B cell (primary cell): ENCODE results near the gene TLX3. TPM values are rescaled to one million over a fixed set of nuclear protein-coding genes. Genes with fewer than 3 reads are reported as not detected.

Source experiments
- ATAC-seq: fragments of 200-7000 bp; cut with Tn5 transposase; one replicate; pipeline ENCODE4 v1.10.0; 2021; ENCODE audit warnings: low read depth, mild to moderate bottlenecking, moderate number of reproducible peaks, moderate library complexity
- CTCF ChIA-PET: fragments of 350-600 bp; sonication (Branson Sonifier 250); formaldehyde crosslinking; loops from one replicate; lab custom pipeline; 2021; ENCODE audit warnings: antibody characterized with exemption, inconsistent platforms; lab: Charles Lee
- POLR2A ChIA-PET: fragments of 350-600 bp; sonication (Branson Sonifier 250); formaldehyde crosslinking; loops from one replicate; lab custom pipeline; 2021; ENCODE audit warnings: antibody characterized with exemption; lab: Charles Lee
- DNase-seq: peaks from one replicate; pipeline ENCODE4 v3.0.0; 2013
- H2AFZ ChIP-seq: 2 replicates; pipeline ENCODE4 v1.6.1; 2012; ENCODE audit warnings: mild to moderate bottlenecking, low read depth, low read length; ENCODE audit not compliant: insufficient read depth, poor library complexity, severe bottlenecking
- H3K27ac ChIP-seq, 2 donors: 1 replicate in 1 of 2; 2 replicates in 1 of 2; pipeline ENCODE4 v1.5.1; 2012 to 2013; ENCODE audit warnings: low read length in 2 of 2, mild to moderate bottlenecking in 2 of 2, moderate library complexity in 1 of 2
- H3K27me3 ChIP-seq, 4 experiments: fragments of 200-600 bp in 1 of 4; sonication (generic) in 1 of 4; replicated peaks in 1 of 4; 1 replicate in 2 of 4; 2 replicates in 2 of 4; pipeline versions ENCODE4 v1.6.1 to v1.7.0; 2013 to 2016; ENCODE audit warnings: low read length in 3 of 4, mild to moderate bottlenecking in 2 of 4, mixed read lengths in 1 of 4, moderate library complexity in 1 of 4; ENCODE audit not compliant: insufficient read depth in 4 of 4, control insufficient read depth in 3 of 4; ENCODE audit errors: control extremely low read depth in 1 of 4
- H3K36me3 ChIP-seq, 2 experiments: replicated peaks in 1 of 2; 1 replicate in 1 of 2; 2 replicates in 1 of 2; pipeline versions ENCODE4 v1.6.1 to v1.7.1; 2013; ENCODE audit warnings: low read length in 1 of 2; ENCODE audit not compliant: insufficient read depth in 2 of 2, control insufficient read depth in 1 of 2; ENCODE audit errors: control extremely low read depth in 1 of 2, extremely low read depth in 1 of 2
- H3K4me1 ChIP-seq, 2 donors: fragments of 200-600 bp in 1 of 2; sonication (generic) in 1 of 2; 1 replicate in 1 of 2; 2 replicates in 1 of 2; pipeline versions ENCODE4 v1.5.1 to v1.6.1; 2013 to 2017; ENCODE audit warnings: low read length in 2 of 2; ENCODE audit not compliant: control insufficient read depth in 2 of 2, insufficient read depth in 2 of 2
- H3K4me2 ChIP-seq: replicated peaks from 2 replicates; pipeline ENCODE3; 2012; ENCODE audit warnings: mild to moderate bottlenecking, low read depth, low read length; ENCODE audit not compliant: poor library complexity, severe bottlenecking
- H3K4me3 ChIP-seq, 5 experiments: fragments of 200-600 bp in 1 of 5; sonication (generic) in 1 of 5; 1 replicate in 3 of 5; 2 replicates in 2 of 5; pipeline versions ENCODE4 v1.5.1 to v1.7.0; 2011 to 2016; ENCODE audit warnings: low read length in 4 of 5, mild to moderate bottlenecking in 4 of 5, low read depth in 2 of 5, control low read depth in 1 of 5, moderate library complexity in 1 of 5; ENCODE audit not compliant: insufficient read depth in 1 of 5; ENCODE audit errors: control extremely low read depth in 1 of 5, extremely low read depth in 1 of 5
- H3K79me2 ChIP-seq: fragments of 200-600 bp; sonication (generic); one replicate; pipeline ENCODE4 v1.6.0; 2016; ENCODE audit warnings: low read length; ENCODE audit not compliant: control insufficient read depth, insufficient read depth
- H3K9ac ChIP-seq: fragments of 200-600 bp; sonication (generic); 2 replicates; pipeline ENCODE4 v1.6.1; 2017; ENCODE audit warnings: mild to moderate bottlenecking, low read length, moderate library complexity
- H3K9me3 ChIP-seq, 3 donors: one replicate each; pipeline versions ENCODE4 v1.6.1 to v1.7.1; 2013; ENCODE audit warnings: low read length in 2 of 3; ENCODE audit not compliant: control insufficient read depth in 2 of 3, insufficient read depth in 1 of 3; ENCODE audit errors: control extremely low read depth in 1 of 3
- H4K20me1 ChIP-seq: 2 replicates; pipeline ENCODE4 v1.6.0; 2012; ENCODE audit warnings: mild to moderate bottlenecking, low read length; ENCODE audit not compliant: insufficient read depth, control insufficient read depth, poor library complexity, severe bottlenecking
- H3K27ac Mint-ChIP-seq: one replicate; pipeline ENCODE4 v1.8.0; 2021; ENCODE audit warnings: mixed read lengths
- H3K27me3 Mint-ChIP-seq: one replicate; pipeline ENCODE4 v1.8.0; 2021; ENCODE audit warnings: mixed read lengths
- H3K4me1 Mint-ChIP-seq: one replicate; pipeline ENCODE4 v1.8.0; 2021; ENCODE audit warnings: mixed read lengths
- H3K4me3 Mint-ChIP-seq: one replicate; pipeline ENCODE4 v1.8.0; 2021; ENCODE audit warnings: mixed read lengths
- H3K9me3 Mint-ChIP-seq: one replicate; pipeline ENCODE4 v1.8.0; 2022; ENCODE audit warnings: mixed read lengths; ENCODE audit not compliant: insufficient read depth
- EZH2 ChIP-seq: IDR thresholded peaks from 2 replicates; pipeline ENCODE4 v1.6.1; 2012; ENCODE audit warnings: borderline replicate concordance, low read depth, mild to moderate bottlenecking, moderate library complexity, low read length; ENCODE audit not compliant: insufficient read depth, poor library complexity, severe bottlenecking
- WGBS: methylation state at CpG from one replicate; pipeline ENCODE4 v1.1.5; 2013; ENCODE audit warnings: missing lambda C conversion rate; ENCODE audit not compliant: insufficient coverage; 5-methylcytosine and 5-hydroxymethylcytosine counted together
- intact Hi-C: fragments of 100-400 bp; cut with micrococcal nuclease; formaldehyde crosslinking; loops from one replicate; pipeline ENCODE4 v1.10.0; 2022
- polyA plus RNA-seq: library from polyadenylated mRNA; depleted of rRNA; stranded (reverse); fragments of >200 nt; gene quantifications from 2 replicates; pipeline ENCODE4 v1.2.3, GENCODE V29; 2012
- total RNA-seq, 2 donors: library from RNA; stranded (reverse); fragments of 120-200 nt in 1 of 2; gene quantifications; 1 replicate in 1 of 2; 2 replicates in 1 of 2; pipeline versions ENCODE4 v1.2.3 to v1.2.4, GENCODE V29; 2013 to 2022
- TF ChIP-seq, protein P1 (sequence below): fragments of 200-600 bp; IDR thresholded peaks from one replicate; pipeline ENCODE4 v1.8.0; 2022; ENCODE audit warnings: antibody characterized with exemption, mild to moderate bottlenecking

Gene TLX3
- total and polyA plus RNA-seq, 2 donors (not counting 1 experiment from before 2014, with no cell fraction given), result not detected

DNA sequence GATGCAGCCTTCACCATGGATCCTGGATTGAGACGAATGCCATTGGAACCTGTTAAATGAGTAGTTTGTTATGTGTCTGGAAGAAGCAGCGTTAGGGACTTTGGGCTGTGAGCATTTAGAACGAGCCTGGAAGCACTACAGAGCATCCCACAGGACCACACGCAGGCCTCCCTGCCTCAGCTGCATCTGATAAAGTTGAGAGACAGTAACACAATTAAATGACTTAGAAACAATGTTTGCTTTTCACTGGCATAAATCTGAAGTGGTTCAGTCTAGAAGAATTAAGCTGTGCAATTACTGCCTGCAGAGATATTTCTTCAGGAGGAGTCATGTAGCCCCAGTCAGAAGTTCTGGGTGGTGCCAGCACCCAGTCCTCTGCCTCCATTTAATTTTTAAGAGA is 9.8 kb upstream of the TLX3 start:
- ATAC-seq (no peak), DNase-seq (no peak)
- H3K27ac ChIP-seq, result no peak overlapping the region
- H3K4me3 ChIP-seq, result no peak overlapping the region
- H3K9me3 ChIP-seq, result no peaks in the 10 kb centered on the region
- H3K79me2 ChIP-seq, result no peaks in the 10 kb centered on the region
- H3K36me3 ChIP-seq, result no peaks in the 10 kb centered on the region
- WGBS, result 88% methylated on average over 3 of the region's 4 CpGs
- Mint-ChIP-seq H3K27me3 (peaks cover 44% of the 10 kb centered on the region), H3K27ac (no peak overlapping the region), H3K4me3 (no peak overlapping the region), H3K9me3 (no peaks in the 10 kb centered on the region), H3K4me1 (no peaks in the 10 kb centered on the region)
- no peaks in the 10 kb centered on the region for H3K4me1 ChIP-seq
- TF ChIP-seq, protein P1, sequence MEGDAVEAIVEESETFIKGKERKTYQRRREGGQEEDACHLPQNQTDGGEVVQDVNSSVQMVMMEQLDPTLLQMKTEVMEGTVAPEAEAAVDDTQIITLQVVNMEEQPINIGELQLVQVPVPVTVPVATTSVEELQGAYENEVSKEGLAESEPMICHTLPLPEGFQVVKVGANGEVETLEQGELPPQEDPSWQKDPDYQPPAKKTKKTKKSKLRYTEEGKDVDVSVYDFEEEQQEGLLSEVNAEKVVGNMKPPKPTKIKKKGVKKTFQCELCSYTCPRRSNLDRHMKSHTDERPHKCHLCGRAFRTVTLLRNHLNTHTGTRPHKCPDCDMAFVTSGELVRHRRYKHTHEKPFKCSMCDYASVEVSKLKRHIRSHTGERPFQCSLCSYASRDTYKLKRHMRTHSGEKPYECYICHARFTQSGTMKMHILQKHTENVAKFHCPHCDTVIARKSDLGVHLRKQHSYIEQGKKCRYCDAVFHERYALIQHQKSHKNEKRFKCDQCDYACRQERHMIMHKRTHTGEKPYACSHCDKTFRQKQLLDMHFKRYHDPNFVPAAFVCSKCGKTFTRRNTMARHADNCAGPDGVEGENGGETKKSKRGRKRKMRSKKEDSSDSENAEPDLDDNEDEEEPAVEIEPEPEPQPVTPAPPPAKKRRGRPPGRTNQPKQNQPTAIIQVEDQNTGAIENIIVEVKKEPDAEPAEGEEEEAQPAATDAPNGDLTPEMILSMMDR, result no peak
- no peak for TF ChIP-seq EZH2
- H3K4me2 ChIP-seq, result no peak overlapping the region
- no peak overlapping the region for H3K9ac ChIP-seq
- ChIA-PET POLR2A (no interaction called here), CTCF (no interaction called here)
- intact Hi-C loops, result no loop called here
- H3K27me3 ChIP-seq, result peaks cover 0 to 9% (median 5%) of the 10 kb centered on the region in 4 experiments
- no peaks in the 10 kb centered on the region for H4K20me1 ChIP-seq
- no peak overlapping the region for H2AFZ ChIP-seq

DNA sequence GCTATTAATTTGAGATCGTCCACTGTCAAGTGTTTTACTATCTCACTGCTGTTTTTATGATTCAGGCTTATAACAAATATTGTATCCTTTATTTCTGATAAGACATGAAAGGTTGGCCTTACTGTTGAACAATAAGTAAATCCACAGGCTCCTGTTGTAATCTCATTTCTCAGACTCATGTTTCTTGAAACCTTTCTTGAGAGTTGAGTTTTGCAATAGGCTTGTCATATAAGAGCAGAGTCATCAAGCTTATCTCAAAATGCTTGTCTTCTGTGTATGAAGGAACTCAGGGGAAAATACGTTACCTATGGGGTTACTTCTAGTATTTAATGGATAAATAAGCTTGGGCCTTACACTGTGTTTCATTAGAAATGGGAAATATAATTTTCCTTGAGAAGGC is 9.2 kb upstream of the TLX3 start:
- Histone ChIP-seq H3K27ac (no peak overlapping the region), H4K20me1 (no peaks in the 10 kb centered on the region), H2AFZ (no peak overlapping the region), H3K4me1 (no peaks in the 10 kb centered on the region), H3K27me3 (peaks cover 0 to 15% (median 6%) of the 10 kb centered on the region in 4 experiments), H3K4me3 (no peak overlapping the region), H3K79me2 (no peaks in the 10 kb centered on the region), H3K9me3 (no peaks in the 10 kb centered on the region), H3K9ac (no peak overlapping the region), H3K36me3 (no peaks in the 10 kb centered on the region), H3K4me2 (no peak overlapping the region)
- WGBS, result 80% methylated on average over 1 of the region's 2 CpGs
- ChIA-PET POLR2A (no interaction called here), CTCF (no interaction called here)
- Mint-ChIP-seq H3K27ac (no peak overlapping the region), H3K4me1 (no peaks in the 10 kb centered on the region), H3K27me3 (peaks cover 49% of the 10 kb centered on the region), H3K9me3 (no peaks in the 10 kb centered on the region), H3K4me3 (no peak overlapping the region)
- intact Hi-C loops, result no loop called here
- DNase-seq, result no peak
- no peak for ATAC-seq
- TF ChIP-seq, protein P1, result no peak
- no peak for TF ChIP-seq EZH2
